HUES48 (cell line): ENCODE results near the gene SERTAD3.
"Not testable (repeated sequence)": the region's sequence is repeated elsewhere in the genome, so short reads cannot be mapped to it uniquely, and the experiment has no call there.

Experiments used
- H3K27ac ChIP-seq: one replicate; pipeline ENCODE4 v1.7.0; 2013; ENCODE audit warnings: low read depth, low read length, inconsistent platforms
- H3K27me3 ChIP-seq: 2 replicates; pipeline ENCODE4 v1.6.1; 2013; ENCODE audit warnings: mild to moderate bottlenecking, low read length; ENCODE audit not compliant: control insufficient read depth, insufficient read depth
- H3K36me3 ChIP-seq: 2 replicates; pipeline ENCODE4 v1.6.1; 2013; ENCODE audit warnings: low read length; ENCODE audit not compliant: control insufficient read depth, insufficient read depth
- H3K4me1 ChIP-seq: 2 replicates; pipeline ENCODE4 v1.6.1; 2013; ENCODE audit warnings: mild to moderate bottlenecking, low read length; ENCODE audit not compliant: control insufficient read depth, insufficient read depth
- H3K4me3 ChIP-seq: 2 replicates; pipeline ENCODE4 v1.5.1; 2013; ENCODE audit warnings: mild to moderate bottlenecking, low read depth, low read length
- H3K9ac ChIP-seq: 2 replicates; pipeline ENCODE4 v1.6.1; 2013; ENCODE audit warnings: mild to moderate bottlenecking, low read depth, low read length, moderate library complexity
- H3K9me3 ChIP-seq: 2 replicates; pipeline ENCODE4 v1.6.1; 2013; ENCODE audit warnings: low read length; ENCODE audit not compliant: control insufficient read depth, insufficient read depth

Gene SERTAD3

DNA sequence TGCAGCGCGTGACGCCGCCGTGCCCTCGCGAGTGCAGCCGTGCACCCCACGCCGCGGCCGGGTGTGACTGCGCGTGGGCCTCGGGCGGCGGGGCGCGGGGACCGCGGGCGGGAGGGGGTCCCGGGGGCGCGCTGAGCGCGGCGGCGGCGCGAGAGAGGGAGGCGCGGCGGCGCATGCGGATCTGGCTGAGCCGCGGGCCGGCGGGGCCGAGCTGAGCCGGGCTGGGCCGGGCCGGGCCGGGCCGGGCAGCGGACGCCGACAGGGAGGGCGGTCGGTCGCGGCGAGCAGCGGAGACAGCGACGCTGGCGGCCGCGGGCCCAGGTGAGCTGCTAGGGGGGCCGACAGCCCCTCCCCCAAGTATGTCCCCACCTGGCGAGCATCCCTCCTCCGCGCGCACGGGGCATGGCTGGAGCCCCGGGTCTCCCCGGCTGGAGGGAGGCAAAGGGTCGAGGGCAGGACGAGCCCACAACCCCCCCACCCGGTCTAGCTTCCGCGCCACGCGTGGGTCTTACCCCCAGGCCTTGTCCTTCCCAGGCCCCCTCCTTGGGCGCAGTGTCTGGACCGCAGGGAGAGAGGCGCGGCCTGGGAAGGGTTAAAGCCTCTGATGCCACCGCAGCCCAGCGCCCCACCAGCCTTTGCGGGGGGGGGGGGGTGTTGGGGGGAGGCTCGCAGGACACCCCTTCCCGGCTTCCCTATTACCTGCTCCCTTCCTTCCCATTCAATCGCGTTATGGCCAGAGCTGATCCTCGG is 23.0 kb upstream of the SERTAD3 start, which contains the start of gene SPTBN4:
SPTBN4 (plus strand) TSS at position 17 of the 750 bp plus-strand sequence. CDS start 5,621 bp downstream, outside the sequence.
- Histone ChIP-seq H3K27me3 (peaks cover 27% of the 10 kb centered on the region), H3K9me3 (no peaks in the 10 kb centered on the region), H3K9ac (no peak within 1 kb of the TSS), H3K4me3 (peak within 1 kb of the TSS; percentile 88), H3K4me1 (0 out of 2 replicates have a peak, but pooled peaks cover 4% of the 10 kb centered on the region), H3K36me3 (no peaks in the 10 kb centered on the region), H3K27ac (no peak within 1 kb of the TSS)

DNA sequence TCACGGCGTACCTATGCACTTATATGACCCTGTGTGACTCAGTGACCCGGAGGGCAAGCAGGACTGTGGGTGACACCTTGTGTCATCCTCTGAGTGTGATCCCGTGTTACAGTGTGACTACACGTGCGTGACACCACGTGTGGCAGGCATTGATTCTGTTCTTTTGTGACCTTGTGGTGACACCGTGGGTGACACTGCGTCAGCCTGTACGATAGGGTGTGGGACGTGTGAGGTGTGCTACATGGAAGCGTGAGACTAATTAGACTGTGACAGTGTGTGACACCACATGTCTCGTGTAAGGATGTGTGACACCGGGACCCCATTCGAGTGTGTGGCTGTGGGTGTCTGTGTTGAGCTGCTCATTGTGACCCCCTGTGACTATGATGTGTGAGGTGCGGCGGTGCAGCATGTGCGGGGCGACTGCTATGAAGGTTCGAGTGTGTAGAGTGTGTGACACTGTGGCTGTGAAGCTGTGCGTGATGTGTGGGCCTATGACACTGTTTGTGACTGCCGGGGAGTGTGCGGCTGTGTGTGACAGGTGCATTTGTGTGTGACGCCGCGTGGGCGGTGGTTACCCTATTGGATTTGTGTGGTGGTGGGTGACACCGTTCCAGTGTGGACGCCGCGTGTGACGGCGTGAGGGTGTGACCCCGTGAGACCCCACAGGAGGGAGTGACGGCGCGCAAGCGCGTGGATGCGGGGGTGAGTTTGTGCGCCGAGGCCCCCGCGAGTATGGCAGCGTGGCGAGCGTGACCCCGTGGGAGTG is 22.3 kb upstream of the SERTAD3 start:
- Histone ChIP-seq H3K27ac (no peak overlapping the region), H3K36me3 (no peaks in the 10 kb centered on the region), H3K9me3 (no peaks in the 10 kb centered on the region), H3K4me1 (0 out of 2 replicates have a peak, but pooled peaks cover 4% of the 10 kb centered on the region), H3K9ac (no peak overlapping the region), H3K4me3 (peak overlapping the region; percentile 88), H3K27me3 (peaks cover 27% of the 10 kb centered on the region)

DNA sequence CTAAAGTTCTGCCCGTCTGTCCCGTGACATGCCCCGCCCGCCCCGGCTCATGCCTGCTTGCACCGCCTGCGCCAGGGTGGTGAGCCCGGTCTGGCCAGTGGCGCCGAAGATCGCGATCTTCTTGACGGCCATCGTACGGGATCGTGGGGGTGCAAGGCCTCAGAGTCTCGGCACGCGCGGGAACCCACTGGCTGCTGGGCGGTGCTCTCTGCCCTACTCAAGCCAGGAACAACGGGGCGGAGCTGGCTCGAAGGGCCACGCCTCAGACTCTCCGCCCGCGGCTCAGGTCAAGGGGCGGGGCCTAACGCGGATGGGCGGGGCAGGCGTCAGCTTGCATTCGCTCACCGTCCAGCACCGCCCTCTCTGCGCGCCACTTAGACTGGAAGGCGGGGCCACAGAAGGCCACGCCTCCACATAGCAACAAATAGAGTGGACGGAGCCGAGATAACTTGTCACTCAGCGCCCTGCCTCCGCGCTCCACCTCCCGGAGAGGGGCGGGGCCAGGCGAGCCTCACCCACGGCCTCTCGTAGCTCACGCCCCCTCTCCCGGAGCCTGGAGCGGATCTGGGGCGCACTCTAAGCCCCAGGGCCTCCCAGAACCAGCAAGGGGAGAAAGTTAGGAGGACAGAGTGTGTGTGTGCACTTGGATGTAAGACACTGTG is 21.6 kb upstream of the SERTAD3 start, which contains the start of gene BLVRB:
BLVRB (minus strand) TSS at position 189 of the 662 bp plus-strand sequence; CDS start at position 132, 57 bp downstream.
- Histone ChIP-seq H3K4me3 (peak within 1 kb of the TSS; percentile 88), H3K27ac (peak within 1 kb of the TSS; percentile 5), H3K9ac (peak within 1 kb of the TSS; percentile 58; the same call in 1 of the 2 replicates), H3K27me3 (peaks cover 27% of the 10 kb centered on the region), H3K36me3 (no peaks in the 10 kb centered on the region), H3K9me3 (no peaks in the 10 kb centered on the region), H3K4me1 (0 out of 2 replicates have a peak, but pooled peaks cover 4% of the 10 kb centered on the region)

DNA sequence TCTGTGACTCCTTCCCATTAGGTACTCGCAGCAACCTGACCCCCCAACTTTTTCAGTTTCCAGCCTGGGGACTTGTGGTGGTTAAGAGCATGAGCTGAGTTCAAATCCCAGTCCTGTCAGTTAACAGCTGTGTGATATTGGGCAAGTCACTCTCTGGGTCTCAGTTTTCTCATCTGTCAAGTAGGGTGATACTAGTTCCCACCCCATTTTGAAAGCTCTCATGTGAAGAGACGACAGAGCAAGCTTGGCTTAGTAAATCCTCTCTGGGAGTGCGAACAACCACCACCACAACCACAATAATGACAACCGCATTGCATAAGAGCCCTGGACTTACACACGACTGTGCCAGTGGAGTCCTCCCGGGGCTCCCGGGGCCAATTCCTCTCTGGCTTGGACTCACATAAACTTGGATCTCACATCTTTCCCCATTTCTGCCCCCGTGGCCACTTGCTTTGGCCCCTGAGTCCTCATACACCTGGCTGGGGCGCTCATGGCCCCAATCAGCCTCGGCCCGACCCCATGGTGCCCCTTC is 21.0 kb upstream of the SERTAD3 start:
- Histone ChIP-seq H3K27ac (no peak overlapping the region), H3K4me3 (peak overlapping the region; percentile 88), H3K9me3 (no peaks in the 10 kb centered on the region), H3K9ac (0 out of 2 replicates have a peak overlapping the region, but pooled peaks have one; percentile 58), H3K4me1 (0 out of 2 replicates have a peak, but pooled peaks cover 4% of the 10 kb centered on the region), H3K27me3 (peaks cover 27% of the 10 kb centered on the region), H3K36me3 (no peaks in the 10 kb centered on the region)

DNA sequence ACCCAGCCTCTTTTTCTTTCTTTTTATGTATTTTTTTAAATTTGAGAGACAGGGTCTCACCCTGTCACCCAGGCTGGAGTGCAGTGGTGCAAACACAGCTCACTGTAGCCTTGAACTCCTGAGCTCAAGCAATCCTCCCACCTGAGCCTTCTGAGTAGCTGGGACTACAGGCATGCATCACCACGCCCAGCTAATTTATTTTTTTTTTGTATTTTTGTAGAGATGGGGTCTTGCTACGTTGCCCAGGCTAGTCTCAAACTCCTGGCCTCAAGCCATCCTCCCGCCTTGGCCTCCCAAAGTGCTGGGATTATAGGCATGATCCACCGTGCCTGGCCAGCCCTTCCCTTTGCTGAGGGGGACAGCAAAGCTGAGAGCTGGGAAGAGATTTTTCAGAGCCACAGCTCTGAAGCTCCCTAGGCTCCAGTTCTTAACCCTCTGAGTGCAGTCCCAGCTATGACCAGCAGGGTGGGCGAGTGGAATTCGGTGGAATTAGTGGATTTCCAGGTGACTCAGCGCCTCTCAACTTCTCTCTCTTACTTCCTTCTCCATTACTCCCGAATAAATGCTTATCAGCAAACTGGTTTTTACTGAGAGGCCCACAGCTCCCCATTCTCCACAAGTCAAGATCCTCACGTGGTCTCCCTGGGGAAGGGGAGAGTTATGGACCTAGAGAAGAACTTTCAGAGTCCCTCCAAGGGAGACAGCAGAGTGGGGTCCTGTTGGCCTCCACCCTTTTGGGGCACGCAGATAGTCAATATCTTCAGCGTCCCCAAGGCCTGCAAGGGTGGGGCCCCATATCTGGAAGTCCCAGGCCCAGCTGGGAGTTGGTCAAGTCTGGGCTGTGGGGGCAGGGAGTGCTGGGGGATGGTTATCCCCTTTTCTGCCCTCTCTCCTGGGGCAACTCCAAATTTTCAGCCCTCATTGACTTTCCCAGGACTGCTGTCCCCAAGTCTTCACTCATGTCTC is 20.2 kb upstream of the SERTAD3 start:
- no peak overlapping the region for H3K9ac ChIP-seq

DNA sequence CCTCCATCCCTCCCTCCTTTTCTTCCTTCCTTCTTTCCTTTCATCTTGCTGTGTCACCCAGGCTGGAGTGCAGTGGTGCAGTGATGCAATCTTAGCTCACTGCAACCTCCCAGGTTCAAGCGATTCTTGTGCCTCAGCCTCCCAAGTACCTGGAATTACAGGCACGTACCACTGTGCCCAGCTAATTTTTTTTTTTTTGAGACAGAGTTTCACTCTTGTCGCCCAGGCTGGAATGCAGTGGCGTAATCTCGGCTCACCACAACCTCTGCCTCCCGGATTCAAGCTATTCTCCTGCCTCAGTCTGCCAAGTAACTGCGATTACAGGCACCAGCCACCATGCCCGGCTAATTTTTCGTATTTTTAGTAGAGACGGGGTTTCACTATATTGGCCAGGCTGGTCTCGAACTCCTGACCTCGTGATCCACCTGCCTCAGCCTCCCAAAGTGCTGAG is 19.5 kb upstream of the SERTAD3 start:
- not testable (repeated sequence) for H3K36me3 ChIP-seq, H3K27ac ChIP-seq, H3K4me1 ChIP-seq, H3K4me3 ChIP-seq, H3K9ac ChIP-seq, H3K9me3 ChIP-seq
- H3K27me3 ChIP-seq = peaks cover 26% of the 10 kb centered on the region

More for the DNA sequence above, 20.2 kb upstream of the SERTAD3 start:
- H3K4me3 ChIP-seq = peak overlapping the region; percentile 88; the same call in 1 of the 2 replicates
- H3K27ac ChIP-seq = peak overlapping the region; percentile 15
- no peaks in the 10 kb centered on the region for H3K36me3 ChIP-seq
- 0 out of 2 replicates have a peak, but pooled peaks cover 4% of the 10 kb centered on the region for H3K4me1 ChIP-seq
- no peaks in the 10 kb centered on the region for H3K9me3 ChIP-seq
- peaks cover 27% of the 10 kb centered on the region for H3K27me3 ChIP-seq

DNA sequence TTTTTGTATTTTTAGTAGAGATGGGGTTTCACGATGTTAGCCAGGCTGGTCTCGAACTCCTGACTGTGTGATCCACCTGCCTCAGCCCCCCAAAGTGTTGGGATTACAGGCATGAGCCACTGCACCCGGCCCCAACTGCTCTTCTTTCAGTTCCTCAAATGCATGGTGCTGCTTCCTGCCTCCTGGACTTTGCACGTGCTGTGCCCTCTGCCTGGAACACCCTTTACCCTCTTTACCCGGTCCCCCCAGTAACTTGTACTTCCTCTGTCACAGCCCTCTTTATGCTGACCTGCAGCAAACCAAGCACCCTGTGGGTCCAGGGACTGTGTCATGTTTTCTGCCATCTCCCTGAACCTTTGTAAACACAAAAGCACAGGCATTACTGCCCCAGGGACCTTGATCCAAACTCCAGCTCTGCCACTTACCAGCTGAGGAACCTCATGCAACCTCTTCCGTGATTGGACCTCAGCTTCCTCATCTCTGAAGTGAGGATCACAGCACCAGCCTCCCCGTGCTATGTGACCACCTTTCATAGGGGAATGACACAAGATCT is 17.6 kb upstream of the SERTAD3 start:
- no peaks in the 10 kb centered on the region for H3K36me3 ChIP-seq
- no peak overlapping the region for H3K4me3 ChIP-seq
- 0 out of 2 replicates have a peak, but pooled peaks cover 4% of the 10 kb centered on the region for H3K4me1 ChIP-seq
- peaks cover 9% of the 10 kb centered on the region for H3K27me3 ChIP-seq
- no peaks in the 10 kb centered on the region for H3K9me3 ChIP-seq
- no peak overlapping the region for H3K9ac ChIP-seq
- H3K27ac ChIP-seq = no peak overlapping the region

DNA sequence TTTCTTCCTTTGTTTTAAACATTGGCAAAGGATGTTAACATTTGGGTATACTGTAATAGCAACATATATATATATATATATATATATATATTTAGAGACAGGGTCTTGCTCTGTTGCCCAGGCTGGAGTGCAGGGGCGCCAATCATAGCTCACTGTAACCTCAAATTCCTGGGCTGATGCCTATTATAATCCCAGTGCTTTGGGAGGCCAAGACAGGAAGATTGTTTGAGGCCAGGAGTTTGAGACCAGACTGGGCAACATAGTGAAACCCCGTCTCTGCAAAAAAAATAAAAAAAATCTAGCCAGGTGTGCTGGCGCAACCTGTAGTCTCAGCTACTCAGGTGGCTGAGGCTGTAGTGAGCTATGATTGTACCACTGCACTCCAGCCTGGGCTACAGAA is 16.1 kb upstream of the SERTAD3 start:
- H3K4me3 ChIP-seq = no peak overlapping the region

DNA sequence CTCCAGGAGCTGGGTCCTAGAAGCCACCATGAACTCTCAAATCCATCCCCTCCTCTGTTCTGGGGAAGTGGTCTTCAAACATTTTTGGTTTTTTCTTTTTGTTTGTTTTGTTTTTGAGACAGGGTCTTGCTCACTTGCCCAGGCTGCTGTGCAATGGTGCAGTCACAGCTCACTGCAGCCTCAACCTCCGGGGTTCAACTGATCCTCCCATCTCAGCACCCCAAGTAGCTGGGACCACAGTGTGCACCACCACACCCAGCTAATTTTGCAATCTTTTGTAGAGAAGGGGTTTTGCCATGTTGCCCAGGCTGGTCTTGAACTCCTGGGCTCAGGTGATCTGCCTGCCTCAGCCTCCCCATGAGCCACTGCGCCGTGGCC is 14.5 kb upstream of the SERTAD3 start:
- Histone ChIP-seq H3K36me3 (no peaks in the 10 kb centered on the region), H3K9ac (no peak overlapping the region)

More for the DNA sequence above, 16.1 kb upstream of the SERTAD3 start:
- Histone ChIP-seq H3K36me3 (no peaks in the 10 kb centered on the region), H3K27ac (no peak overlapping the region), H3K4me1 (no peaks in the 10 kb centered on the region), H3K9ac (no peak overlapping the region), H3K27me3 (no peaks in the 10 kb centered on the region), H3K9me3 (no peaks in the 10 kb centered on the region)

More for the DNA sequence above, 14.5 kb upstream of the SERTAD3 start:
- Histone ChIP-seq H3K9me3 (no peaks in the 10 kb centered on the region), H3K27me3 (no peaks in the 10 kb centered on the region), H3K4me3 (no peak overlapping the region), H3K27ac (no peak overlapping the region), H3K4me1 (no peaks in the 10 kb centered on the region)
